Thyroid gland (tissue), 4 donors: ENCODE data around the gene PEX19. TPM values are rescaled to one million over a fixed set of nuclear protein-coding genes. Genes with fewer than 3 reads are reported as not detected.

Experiments
- DNase-seq, 2 donors: peaks; one replicate each; pipeline ENCODE4 v3.0.0-alpha.2; 2019
- H3K27ac ChIP-seq, 3 donors: fragments of 200-600 bp; sonication (generic); 1 replicate in 2 of 3; 2 replicates in 1 of 3; pipeline ENCODE4 v1.5.1; 2016 to 2019; ENCODE audit warnings: mild to moderate bottlenecking in 1 of 3, moderate library complexity in 1 of 3
- H3K27me3 ChIP-seq: fragments of 200-600 bp; sonication (generic); one replicate; pipeline ENCODE4 v1.5.1; 2019
- H3K36me3 ChIP-seq, 2 donors: fragments of 200-600 bp; sonication (generic); one replicate each; pipeline ENCODE4 v1.5.1; 2016 to 2019
- H3K4me1 ChIP-seq, 2 donors: fragments of 200-600 bp; sonication (generic); one replicate each; pipeline ENCODE4 v1.5.1; 2017 to 2019
- H3K4me3 ChIP-seq, 3 donors: fragments of 200-600 bp; sonication (generic); replicated peaks in 1 of 3; 1 replicate in 2 of 3; 2 replicates in 1 of 3; pipeline ENCODE4 v1.5.1; 2016; ENCODE audit warnings: mild to moderate bottlenecking in 1 of 3
- H3K9me3 ChIP-seq: fragments of 200-600 bp; sonication (generic); one replicate; pipeline ENCODE4 v1.5.1; 2017
- CTCF ChIP-seq, 6 experiments: fragments of 200-600 bp in 3 of 6; fragments of 450-650 bp in 3 of 6; sonication (generic) in 3 of 6; IDR thresholded peaks; one replicate each; pipeline ENCODE4 v1.5.1; 2016 to 2019; ENCODE audit warnings: antibody characterized with exemption in 6 of 6, mild to moderate bottlenecking in 2 of 6, inconsistent platforms in 1 of 6, moderate library complexity in 1 of 6
- POLR2A ChIP-seq, 2 donors: fragments of 450-650 bp; IDR thresholded peaks; one replicate each; pipeline ENCODE4 v1.6.1; 2017; ENCODE audit warnings: antibody characterized with exemption in 2 of 2, mild to moderate bottlenecking in 2 of 2, moderate library complexity in 1 of 2
- WGBS, 2 donors: methylation state at CpG; one replicate each; pipeline ENCODE4 v1.1.5; 2017; 5-methylcytosine and 5-hydroxymethylcytosine counted together
- intact Hi-C: fragments of 100-400 bp; cut with DNase I; formaldehyde crosslinking; loops from one replicate; pipeline ENCODE4 v1.15.1; 2023
- total RNA-seq, 4 donors: library from RNA; depleted of rRNA; stranded (reverse); fragments of >200 nt; gene quantifications; one replicate each; pipeline ENCODE4 v1.2.3, GENCODE V29; 2016

PEX19 gene
- total RNA-seq, 4 donors from 2014 or later, result 65.2 to 120 (median 85.3) TPM

- Histone ChIP-seq H3K36me3 (no peaks in the 10 kb centered on the region), H3K4me3 (no peak overlapping the region), H3K27ac (peak overlapping the region in 2 of 3 donors; percentile 57 to 82), H3K4me1 (peaks cover 56 to 58% of the 10 kb centered on the region in 2 donors), H3K27me3 (no peaks in the 10 kb centered on the region), H3K9me3 (no peaks in the 10 kb centered on the region)
- intact Hi-C loops, result loop anchor here (10.0 kb wide), 1 partner anchor 153 kb away; no protein-coding TSS in a partner anchor
- TF ChIP-seq CTCF (IDR thresholded peaks at IDR 0.05) (no peak), POLR2A (IDR thresholded peaks at IDR 0.05) (no peak)
- WGBS, 2 donors, result 87 to 90% methylated on average over 7 of the region's 7 CpGs
- DNase-seq, result no peak
Measured at GRCh38 chr1:160258177-160258798, 26.6 kb downstream of the PEX19 start.

GRCh38 chr1:160257411-160258015 lies 27.4 kb downstream of the PEX19 start:
- no peak for DNase-seq
- WGBS, 2 donors, result 68 to 75% methylated on average over 6 of the region's 6 CpGs
- no peak for TF ChIP-seq POLR2A (IDR thresholded peaks at IDR 0.05)
- no peak for TF ChIP-seq CTCF (IDR thresholded peaks at IDR 0.05)
- intact Hi-C loops, result loop anchor here (10.0 kb wide), 1 partner anchor 153 kb away; no protein-coding TSS in a partner anchor
- no peaks in the 10 kb centered on the region for H3K9me3 ChIP-seq
- H3K36me3 ChIP-seq, result no peaks in the 10 kb centered on the region
- peak overlapping the region; percentile 3 to 82 (median 57) for H3K27ac ChIP-seq
- no peaks in the 10 kb centered on the region for H3K27me3 ChIP-seq
- H3K4me1 ChIP-seq, result peaks cover 56 to 58% of the 10 kb centered on the region in 2 donors
- no peak overlapping the region for H3K4me3 ChIP-seq

GRCh38 chr1:160256396-160257046 lies 28.4 kb downstream of the PEX19 start:
- intact Hi-C loops, result loop anchor here (10.0 kb wide), 1 partner anchor 152 kb away; no protein-coding TSS in a partner anchor
- Histone ChIP-seq H3K4me3 (no peak overlapping the region), H3K9me3 (no peaks in the 10 kb centered on the region), H3K4me1 (peaks cover 58 to 64% of the 10 kb centered on the region in 2 donors), H3K27ac (peak overlapping the region; percentile 26 to 82 (median 57)), H3K27me3 (no peaks in the 10 kb centered on the region), H3K36me3 (no peaks in the 10 kb centered on the region)
- no peak for TF ChIP-seq CTCF (IDR thresholded peaks at IDR 0.05)
- no peak for TF ChIP-seq POLR2A (IDR thresholded peaks at IDR 0.05)
- WGBS, 2 donors, result 19 to 25% methylated on average over 3 of the region's 3 CpGs
- peak; percentile 17 to 23 for DNase-seq

- intact Hi-C loops, result loop anchor here (10.0 kb wide), 1 partner anchor 151 kb away; no protein-coding TSS in a partner anchor
- TF ChIP-seq CTCF (IDR thresholded peaks at IDR 0.05) (no peak), POLR2A (IDR thresholded peaks at IDR 0.05) (peak in 1 of 2 donors; percentile 7)
- peak overlapping the region; percentile 65 to 82 (median 72) for H3K27ac ChIP-seq
- H3K27me3 ChIP-seq, result no peaks in the 10 kb centered on the region
- peaks cover 58 to 65% of the 10 kb centered on the region in 2 donors for H3K4me1 ChIP-seq
- H3K9me3 ChIP-seq, result no peaks in the 10 kb centered on the region
- 29 to 43% methylated on average over 4 of the region's 4 CpGs for WGBS, 2 donors
- DNase-seq, result peak; percentile 75 to 78
- H3K36me3 ChIP-seq, result no peaks in the 10 kb centered on the region
- no peak overlapping the region for H3K4me3 ChIP-seq
Measured at GRCh38 chr1:160255781-160256300, 29.1 kb downstream of the PEX19 start.
